ENCODE results near the gene TPGS2. TPM values are rescaled to one million over a fixed set of nuclear protein-coding genes. Genes with fewer than 3 reads are reported as not detected.
"Not testable (repeated sequence)": the region's sequence is repeated elsewhere in the genome, so short reads cannot be mapped to it uniquely, and the experiment has no call there.

The TPGS2 gene
- total RNA-seq, 1 donor from 2014 or later: 134 TPM

DNA sequence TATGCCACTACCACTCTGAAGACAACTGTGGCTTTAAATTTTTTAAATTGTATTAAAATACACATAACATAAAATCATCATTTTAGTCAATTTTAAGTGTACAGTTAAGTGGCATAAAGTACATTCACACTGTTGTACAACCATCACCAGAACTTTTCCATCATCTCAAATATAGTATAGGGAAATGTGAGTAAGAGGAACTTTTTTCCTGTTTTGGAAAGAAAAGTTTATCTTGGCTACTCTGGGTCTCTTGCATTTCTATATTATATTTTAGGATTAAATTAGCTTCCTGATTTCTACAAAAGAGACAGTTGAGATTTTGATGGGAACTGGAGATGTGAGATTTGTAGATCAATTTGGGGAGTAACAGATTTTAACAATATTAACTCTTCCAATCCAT is 3.3 kb downstream of the TPGS2 start:
- peak in 1 of 2 donors; percentile 75 for DNase-seq (ENCODE audit: low read depth in 2 of 2)

DNA sequence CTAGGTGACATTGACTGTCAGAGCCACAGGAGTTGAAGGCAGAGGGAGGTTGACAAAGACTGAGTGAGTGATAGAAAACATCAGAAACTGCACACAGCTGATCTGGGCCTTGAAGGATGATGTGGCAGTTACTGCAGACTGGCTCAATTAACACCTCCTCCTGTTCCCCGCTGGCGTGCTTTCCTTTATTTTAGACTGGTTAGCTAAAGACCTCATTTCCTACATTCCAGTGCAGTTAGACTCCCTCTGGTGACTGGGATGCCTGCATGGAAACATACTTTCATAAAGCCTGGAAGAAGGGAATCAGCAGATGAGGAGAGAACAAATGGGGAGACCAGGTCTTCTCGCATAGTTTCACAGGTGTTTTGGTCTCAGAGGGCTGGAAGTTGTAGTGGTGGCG is 7.1 kb downstream of the TPGS2 start:
- DNase-seq (ENCODE audit: low read depth in 2 of 2): no peak

DNA sequence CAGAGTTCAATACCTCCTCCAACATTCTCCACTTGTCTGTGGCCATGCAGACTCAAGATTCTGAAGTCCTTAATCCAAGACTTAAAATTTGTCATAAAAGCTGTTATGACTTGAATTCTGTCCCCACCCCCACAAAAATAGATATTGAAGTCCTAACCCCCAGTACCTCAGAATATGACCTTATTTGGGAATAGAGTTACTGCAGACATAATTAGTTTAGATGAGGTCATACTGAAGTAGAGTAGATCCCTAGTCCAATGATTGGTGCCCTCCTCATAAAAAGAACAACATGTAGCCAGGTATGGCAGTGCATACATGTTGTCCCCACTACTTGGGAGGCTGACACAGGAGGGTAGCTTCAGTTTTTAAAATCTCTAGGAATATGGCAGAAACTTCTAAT is 9.2 kb downstream of the TPGS2 start:
- DNase-seq (ENCODE audit: low read depth in 2 of 2): no peak

DNA sequence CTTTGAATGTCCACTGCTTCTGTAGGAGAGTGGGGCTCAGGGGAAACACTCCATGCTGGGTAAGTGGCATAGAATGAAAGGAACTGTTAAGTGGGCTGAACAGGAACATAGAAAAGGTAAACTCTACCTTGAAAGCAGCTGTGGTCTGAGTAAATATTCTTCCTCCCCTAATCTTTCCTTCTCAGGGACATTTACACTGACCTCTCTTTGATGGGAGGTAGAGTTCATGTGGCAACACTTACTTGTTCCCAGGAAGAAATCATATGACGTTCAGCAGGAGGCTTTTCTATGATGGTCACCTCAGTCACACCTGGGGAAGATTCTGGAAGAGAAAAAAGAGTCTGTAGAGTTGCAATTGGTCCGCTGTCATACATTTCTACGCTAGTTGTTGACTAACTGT is 10.2 kb downstream of the TPGS2 start:
- no peak for DNase-seq (ENCODE audit: low read depth in 2 of 2)

DNA sequence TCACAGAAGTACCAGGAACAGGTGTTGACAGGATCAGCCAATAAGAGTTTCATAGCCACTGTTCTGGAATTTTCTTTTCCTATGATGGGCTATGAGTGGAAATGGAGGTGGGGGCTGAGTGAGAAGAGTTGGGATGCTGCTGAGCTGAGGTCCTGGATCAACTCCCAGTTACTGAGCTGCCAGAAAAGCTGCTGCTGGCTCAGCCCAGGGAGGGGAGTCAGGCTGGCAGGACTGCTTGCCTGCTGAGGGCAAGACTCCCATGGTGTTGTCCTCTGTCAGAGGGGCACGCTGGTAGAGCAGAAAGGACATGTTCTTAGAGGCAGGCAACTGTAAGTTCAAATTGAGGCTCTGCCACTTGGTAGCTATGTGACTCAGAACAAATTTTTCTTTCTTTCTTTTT is 11.8 kb downstream of the TPGS2 start:
- DNase-seq (ENCODE audit: low read depth in 2 of 2): no peak

DNA sequence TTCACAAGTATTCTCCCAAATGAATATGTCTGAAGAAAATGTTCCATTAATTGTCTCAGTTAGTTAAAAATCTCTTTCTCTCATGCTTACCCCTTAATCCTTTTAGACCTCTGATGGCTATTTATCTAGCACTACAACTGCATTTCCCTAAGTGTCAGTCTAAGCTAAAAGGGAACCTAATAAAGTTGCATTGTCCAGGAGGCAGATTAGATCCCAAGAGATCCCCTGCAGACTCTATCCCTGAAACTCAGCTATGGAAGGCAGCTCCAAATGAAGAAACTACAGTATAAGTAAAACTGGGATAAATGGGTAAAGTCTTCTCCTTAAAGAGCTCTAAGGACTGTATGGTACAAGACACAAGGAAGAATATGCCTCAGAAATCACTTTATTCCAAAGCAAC is 12.7 kb downstream of the TPGS2 start:
- DNase-seq (ENCODE audit: low read depth in 2 of 2): not testable (repeated sequence)

DNA sequence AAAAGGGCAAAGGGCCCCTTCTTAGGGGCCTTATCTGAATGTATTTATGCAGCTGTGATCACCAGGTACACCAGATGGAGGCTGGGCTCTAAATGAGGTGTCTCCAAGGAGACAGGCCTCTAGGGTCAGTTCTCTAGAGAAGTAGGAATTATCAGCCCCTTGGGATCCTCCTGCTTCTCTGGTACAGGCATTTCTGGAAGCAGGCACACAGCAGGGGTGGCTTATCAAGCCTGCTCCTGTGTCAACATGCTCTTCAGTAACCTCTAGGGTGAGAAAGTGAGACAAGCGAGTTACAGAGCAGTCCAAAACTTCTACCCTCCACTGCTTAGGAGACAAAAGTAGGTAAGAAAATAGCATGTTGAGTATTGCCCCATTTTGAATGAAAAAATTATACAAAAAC is 13.8 kb downstream of the TPGS2 start:
- no peak for DNase-seq (ENCODE audit: low read depth in 2 of 2)

DNA sequence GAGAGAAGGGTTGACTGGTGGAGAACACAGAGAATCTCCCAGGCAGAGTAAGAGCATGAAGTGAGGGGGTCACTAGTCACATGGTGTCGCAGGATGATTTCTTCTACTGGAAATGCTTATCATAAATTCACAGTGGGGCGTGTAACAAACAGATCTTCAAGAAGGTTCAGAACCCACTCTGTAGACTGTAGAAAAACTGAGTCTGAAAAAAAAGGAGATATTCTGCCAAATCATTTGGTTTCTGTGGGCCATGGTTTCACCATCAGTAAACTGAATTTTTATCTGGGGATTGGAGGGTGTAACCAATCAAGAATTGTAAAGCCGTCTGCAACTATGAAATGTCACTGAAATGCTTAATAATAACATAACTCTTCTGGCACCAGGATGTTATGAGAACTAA is 15.0 kb downstream of the TPGS2 start:
- DNase-seq (ENCODE audit: low read depth in 2 of 2): no peak

DNA sequence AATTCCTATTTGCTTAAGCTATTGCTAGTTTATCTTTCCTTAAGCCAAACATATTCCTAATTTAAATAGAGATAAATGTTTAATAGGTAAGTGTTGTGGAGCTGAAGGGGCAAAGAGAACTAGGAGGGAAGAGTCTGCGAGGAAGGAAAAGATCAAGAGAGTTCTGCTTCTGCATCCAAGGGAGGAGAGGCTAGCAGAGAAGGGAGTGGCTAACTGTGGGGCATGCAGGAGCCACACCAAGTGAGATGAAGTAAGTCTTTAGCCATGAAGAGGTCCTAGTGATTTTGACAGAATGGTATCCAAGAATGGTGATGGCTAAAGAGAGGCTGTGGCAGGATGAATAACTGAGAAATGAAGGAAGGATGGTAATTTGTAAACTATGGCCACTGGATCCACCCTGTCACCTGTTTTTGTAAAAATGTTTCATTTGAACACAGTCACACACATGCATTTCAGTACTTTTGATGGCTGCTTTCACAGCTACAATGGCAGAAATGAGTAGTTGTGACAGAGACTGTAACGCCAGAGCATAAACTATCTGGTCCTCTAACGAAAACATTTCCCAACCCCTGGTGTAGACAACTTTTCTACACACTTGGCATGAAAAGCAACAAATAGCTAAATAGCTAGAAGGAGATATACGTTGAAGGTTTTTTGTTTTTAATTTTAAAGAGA is 15.6 kb downstream of the TPGS2 start:
- DNase-seq (ENCODE audit: low read depth in 2 of 2): no peak

DNA sequence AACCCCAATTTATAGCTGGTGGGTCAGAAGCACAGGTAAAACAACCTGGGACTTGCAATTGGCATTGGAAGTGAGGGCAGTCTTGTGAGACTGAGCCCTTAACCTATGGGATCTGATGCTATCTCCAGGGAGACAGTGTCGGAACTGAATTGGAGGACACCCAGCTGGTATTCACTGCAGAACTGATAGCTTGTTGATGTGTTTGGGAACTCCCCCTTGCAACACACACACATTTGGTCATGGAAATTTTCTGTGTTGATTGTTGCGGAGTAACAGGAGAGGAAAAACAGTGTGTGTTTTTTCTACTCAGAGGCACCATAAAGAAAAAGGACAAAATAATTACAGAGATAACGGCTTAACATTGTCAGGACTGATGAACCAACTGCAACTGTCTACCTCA is 16.1 kb downstream of the TPGS2 start:
- peak in 1 of 2 donors; percentile 61 for DNase-seq (ENCODE audit: low read depth in 2 of 2)

DNA sequence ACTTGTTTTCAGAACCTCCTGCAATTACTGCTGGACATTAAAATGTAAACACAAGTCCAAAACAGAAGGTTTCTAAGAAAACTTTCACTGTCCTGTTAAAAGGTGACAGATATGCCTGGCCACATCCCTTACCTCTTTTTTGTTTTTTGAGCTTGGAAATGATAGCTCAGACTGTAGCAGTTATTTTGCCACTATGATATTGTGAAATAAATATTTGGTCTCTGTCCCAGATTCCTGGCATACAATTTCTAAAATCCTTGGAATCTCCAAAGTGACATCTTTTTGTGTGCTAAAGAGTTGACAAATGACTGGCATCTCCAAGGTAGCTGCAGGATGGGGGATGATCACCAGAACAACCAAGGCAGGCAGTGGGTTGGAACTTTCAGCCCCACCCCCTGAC is 16.8 kb downstream of the TPGS2 start:
- no peak for DNase-seq (ENCODE audit: low read depth in 2 of 2)

DNA sequence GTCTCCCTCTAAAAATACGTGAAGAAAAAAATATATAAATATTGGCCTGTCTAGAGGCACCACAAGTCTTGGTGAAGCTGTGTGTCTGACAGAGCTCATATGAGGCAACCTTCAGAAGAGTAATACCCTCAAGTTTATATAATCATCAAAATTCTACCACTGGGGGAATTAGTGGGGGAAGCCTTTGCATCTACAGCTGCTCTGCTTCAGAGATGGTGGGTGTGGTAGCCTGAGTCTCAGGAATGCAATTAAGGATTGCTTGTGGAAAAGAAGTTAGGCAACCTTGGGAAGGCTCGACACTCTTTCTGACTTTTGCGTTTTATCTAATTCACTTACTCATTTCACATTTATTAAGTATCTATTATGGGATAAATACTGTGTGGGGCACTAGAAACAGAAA is 17.4 kb downstream of the TPGS2 start:
- no peak for DNase-seq (ENCODE audit: low read depth in 2 of 2)

DNA sequence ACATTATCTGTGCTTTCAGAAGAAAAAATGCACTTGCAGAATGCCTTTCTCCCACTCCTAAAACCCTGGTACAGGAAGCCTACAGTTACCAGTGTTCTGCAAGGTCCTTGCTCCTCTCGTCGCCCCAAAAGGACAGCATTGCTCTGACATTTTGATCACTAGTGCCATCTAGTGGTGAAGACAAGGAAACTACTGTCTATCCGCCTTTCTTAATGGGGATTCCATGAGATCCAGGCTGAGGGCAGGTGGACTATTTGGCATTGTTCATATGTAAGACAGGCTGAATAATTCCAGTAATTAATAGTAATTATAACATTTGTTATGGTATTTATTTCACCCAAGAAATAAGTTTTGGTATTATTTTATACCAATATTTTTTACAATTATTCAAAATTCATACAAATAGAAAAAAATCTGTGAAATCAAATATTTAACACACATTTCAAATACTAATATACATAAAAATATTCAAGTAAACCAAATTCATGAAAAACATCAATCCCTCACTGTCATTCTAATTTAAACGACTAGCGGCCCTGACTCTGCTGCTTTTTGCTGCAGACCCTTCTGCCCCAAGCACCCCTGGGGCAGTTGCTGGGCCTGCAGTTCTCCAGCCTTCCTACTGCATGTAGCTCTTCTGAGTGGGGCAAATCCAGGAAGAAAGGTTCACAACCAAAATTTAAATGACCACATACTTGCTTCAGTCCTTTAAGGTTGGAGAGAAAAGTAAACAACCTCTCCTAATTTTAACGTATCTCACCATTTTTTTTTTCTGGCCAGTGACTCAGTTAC is 19.0 kb downstream of the TPGS2 start:
- DNase-seq (ENCODE audit: low read depth in 2 of 2): peak; percentile 62 to 73

DNA sequence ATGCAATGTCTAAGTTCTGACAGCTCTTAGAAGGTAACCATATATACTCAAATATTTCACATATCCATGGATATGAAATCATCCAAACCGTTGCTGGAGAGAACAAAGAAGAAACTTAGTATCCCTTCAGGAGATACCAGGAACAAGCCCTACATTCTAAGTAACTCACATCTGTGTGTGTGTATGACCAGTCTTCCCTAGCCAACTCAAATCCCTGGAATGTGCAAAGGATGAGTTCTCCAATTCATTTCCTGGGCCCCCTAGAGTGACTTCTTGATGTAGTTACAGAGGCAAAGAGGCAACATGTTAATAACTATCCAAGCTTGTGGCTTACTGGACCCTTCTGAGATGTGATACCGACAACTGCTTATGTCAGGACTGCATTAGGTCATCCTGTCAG is 20.1 kb downstream of the TPGS2 start:
- DNase-seq (ENCODE audit: low read depth in 2 of 2): no peak

DNA sequence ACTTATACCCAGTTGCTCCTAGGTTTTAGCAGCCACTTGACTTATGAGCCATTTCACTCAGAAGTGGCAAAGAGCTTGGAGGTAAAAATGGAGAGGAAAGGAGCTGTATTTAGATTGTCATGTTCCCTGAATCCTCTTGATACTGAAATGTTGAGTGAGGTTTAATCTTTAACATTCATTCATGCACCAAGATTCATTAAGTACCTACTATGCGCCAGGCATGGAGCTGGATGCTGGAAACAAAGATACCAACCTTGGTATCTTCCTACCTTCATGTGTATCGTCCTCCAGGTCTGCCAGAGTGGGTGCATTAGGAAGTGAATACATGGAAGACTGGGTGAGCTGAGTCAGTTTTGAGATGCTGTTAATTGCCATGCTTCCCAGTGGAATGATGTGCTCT is 23.7 kb downstream of the TPGS2 start:
- no peak for DNase-seq (ENCODE audit: low read depth in 2 of 2)

DNA sequence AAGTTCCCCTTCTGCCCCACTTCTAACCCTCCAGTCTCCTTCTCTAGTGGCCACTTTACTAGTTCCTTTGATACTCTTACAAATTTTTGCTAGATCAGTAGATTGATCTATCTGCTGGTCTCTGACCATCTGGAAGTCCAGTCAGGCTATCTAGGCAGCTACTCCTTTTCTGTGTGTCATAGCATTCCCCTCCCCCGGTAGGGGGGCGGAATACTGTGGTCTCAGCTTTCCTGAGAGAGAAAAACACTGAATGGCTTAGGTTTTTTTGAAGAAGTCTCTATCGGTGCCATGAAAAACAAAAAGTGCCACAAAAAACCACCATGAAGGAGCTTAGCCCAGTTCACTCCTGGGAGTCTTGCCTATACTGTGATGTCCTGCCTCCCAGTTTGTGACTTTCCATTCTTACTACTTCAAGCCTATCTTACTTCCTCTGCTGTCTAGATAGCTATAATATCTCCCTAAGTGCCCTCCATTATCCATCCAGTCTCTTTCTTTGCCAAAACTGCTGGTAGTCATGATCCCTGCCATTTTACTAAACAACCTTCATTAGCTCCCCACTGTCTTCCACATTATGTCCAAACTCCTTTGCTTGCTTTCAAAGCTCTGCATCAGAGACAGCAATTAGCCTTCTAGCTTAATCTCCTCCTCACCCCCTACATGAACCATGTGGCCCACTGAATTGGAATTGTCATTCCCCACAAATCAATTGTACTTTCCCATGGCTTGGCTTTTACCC is 29.9 kb downstream of the TPGS2 start:
- no peak for DNase-seq (ENCODE audit: low read depth in 2 of 2)

DNA sequence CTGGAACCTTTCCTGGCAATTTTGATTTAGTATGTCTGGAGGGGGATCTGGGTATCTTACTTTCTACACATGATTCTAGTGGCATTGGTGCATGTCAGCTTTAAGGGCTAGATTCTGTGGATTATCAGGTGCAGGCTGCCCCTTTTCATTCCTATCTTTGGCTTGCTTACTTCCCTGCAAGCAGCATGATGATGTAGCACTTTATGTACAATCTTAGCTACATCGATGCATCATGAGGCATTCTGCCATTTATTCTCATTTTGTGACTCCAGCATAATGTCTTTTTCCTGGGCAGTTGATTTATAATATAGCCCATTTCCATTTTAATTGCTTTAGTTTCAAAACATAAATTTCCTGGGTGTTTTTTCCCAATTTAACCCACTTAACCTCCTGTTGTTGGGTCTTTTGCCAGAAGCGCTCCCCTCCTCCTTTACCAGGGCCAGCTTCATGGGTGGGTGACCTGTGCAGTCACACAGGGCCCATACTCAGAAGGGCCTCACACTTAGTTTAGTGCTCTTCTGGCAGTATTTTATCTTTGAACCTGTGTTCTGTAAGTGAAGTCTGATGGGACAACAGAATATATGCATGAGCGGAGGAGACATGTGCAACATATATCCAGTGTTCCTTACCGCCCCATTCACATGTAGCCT is 36.0 kb downstream of the TPGS2 start:
- DNase-seq (ENCODE audit: low read depth in 2 of 2): no peak

DNA sequence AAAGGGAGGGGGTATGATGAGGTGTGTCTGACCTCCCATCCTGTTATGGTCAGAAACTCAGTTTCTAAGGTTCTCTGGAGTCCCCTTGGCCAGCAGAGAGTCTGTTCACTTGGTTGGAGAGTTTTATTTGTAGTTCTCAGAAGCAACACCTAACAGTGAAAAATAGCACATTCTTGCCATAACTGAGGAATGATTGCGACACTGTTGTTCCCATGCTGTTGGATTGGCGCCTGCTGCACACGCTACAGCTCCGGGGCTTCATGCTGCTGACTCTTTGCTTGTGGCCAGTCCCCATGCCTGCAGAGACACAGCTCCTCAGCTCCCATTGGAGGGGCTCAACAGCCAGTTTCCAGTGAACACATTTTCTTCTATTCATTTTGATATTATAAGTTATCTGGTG is 42.1 kb downstream of the TPGS2 start:
- peak; percentile 20 to 71 for DNase-seq (ENCODE audit: low read depth in 2 of 2)

DNA sequence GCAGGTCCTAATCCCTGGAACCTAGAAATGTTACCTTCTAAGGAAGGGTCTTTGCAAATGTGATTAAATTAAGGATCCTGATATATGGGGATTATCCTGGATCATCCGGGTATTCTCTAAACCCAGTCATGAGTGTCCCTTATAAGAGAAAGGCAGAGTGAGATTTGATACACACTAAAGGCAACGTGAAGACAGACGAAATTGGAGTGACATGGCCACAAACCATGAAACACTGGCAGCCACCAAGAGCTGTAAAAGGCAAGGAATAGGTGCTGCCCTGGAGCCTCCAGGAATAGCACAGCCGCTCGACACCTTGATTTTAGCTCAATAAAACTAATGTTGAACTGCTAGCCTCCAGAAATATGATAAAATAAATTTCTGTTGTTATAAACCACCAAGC is 45.0 kb downstream of the TPGS2 start:
- DNase-seq (ENCODE audit: low read depth in 2 of 2): no peak

DNA sequence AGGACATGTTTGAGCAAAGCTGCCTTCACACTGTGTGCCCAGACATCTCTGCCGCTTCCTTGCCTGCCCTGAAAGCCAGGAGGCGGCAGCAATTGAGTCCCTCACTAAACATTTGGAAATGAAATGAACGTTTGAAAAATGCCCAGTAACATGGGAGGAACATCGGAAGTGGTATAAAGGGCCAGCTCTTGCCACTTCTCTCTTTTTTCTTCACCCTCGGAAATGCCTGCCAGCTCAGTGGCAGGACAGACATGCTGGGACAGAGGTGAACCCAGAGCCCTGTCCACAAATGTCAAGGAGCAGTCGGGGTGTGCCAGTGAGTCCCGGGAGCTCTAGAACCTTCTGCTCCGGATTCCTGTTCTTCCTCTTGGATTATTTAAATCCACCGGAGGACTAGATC is 46.1 kb downstream of the TPGS2 start:
- DNase-seq (ENCODE audit: low read depth in 2 of 2): no peak

DNA sequence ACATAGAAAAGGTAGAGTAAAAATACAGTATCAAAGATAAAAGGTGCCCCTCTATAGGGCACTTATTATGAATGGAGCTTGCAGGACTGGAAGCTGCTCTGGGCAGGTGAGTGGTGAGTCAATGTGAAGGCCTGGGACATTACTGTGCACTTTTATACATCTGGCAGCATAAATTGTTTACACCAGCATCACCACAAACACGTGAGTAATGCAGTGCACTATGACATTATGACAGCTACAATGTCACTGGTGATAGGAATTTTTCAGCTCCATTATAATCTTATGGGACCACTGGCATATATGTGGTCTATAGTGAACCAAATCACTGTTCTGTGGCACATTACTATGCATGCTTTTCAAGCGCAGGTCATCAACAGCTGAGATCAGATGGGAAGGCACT is 48.1 kb downstream of the TPGS2 start:
- DNase-seq (ENCODE audit: low read depth in 2 of 2): no peak

DNA sequence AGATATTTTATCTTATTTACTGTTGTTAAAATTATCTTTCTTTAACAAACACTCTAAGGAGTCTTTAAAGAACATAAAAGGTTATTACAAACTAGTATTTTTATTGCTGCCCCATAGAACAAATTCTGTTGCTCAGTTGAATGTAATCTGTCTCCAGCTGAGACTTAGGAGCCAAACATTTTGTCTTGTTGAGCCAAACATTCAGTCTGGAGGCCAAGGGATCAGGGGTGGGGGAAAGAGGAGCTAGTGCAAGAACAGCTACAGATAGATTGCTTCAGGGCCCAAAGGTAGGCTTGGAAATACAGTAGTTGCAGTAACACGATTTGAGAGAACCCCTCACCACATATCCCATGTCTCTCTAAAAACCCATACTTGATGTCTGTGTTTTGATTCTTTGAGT is 51.2 kb downstream of the TPGS2 start:
- DNase-seq (ENCODE audit: low read depth in 2 of 2): no peak
